Thyroid gland (tissue), 4 donors: ENCODE data around the gene CERK.

Source experiments
- CTCF ChIP-seq, 6 experiments: fragments of 200-600 bp in 3 of 6; fragments of 450-650 bp in 3 of 6; sonication (generic) in 3 of 6; IDR thresholded peaks; one replicate each; pipeline ENCODE4 v1.5.1; 2016 to 2019; ENCODE audit warnings: antibody characterized with exemption in 6 of 6, mild to moderate bottlenecking in 2 of 6, inconsistent platforms in 1 of 6, moderate library complexity in 1 of 6
- POLR2A ChIP-seq, 2 donors: fragments of 450-650 bp; IDR thresholded peaks; one replicate each; pipeline ENCODE4 v1.6.1; 2017; ENCODE audit warnings: antibody characterized with exemption in 2 of 2, mild to moderate bottlenecking in 2 of 2, moderate library complexity in 1 of 2

GRCh38 chr22:46737976-46738646, at the start of gene CERK:
- no peak for TF ChIP-seq CTCF (IDR thresholded peaks at IDR 0.05)
- TF ChIP-seq POLR2A (IDR thresholded peaks at IDR 0.05): peak; percentile 23 to 70
